Panc1 (cell line): ENCODE data around the gene SYCE3. TPM values are rescaled to one million over a fixed set of nuclear protein-coding genes. Genes with fewer than 3 reads are reported as not detected.

Source experiments
- ATAC-seq: fragments of 200-7000 bp; cut with Tn5 transposase; 2 replicates; pipeline ENCODE4 v1.9.1; 2020; ENCODE audit warnings: mild to moderate bottlenecking, moderate library complexity
- BruUV-seq: library from RNA; stranded (reverse); fragments of 400-500 nt; replicated peaks from 2 replicates; lab custom pipeline; 2021; lab: Mats Ljungman, UMichigan
- CTCF ChIA-PET: fragments of 300-600 bp; sonication (Branson Sonifier 250); formaldehyde crosslinking; loops from one replicate; lab custom pipeline; 2022; ENCODE audit warnings: antibody characterized with exemption; lab: Charles Lee
- POLR2A ChIA-PET: fragments of 300-600 bp; sonication (Branson Sonifier 250); formaldehyde crosslinking; loops from one replicate; lab custom pipeline; 2022; ENCODE audit warnings: antibody characterized with exemption; lab: Charles Lee
- DNase-seq: peaks from one replicate; pipeline ENCODE4 v3.0.0-alpha.2; 2010; ENCODE audit warnings: low read depth, low spot score
- H3K27ac ChIP-seq: 2 replicates; pipeline ENCODE4 v1.5.1; 2011; ENCODE audit warnings: mild to moderate bottlenecking, low read length, inconsistent platforms
- H3K27me3 ChIP-seq: fragments of 200-500 bp; sonication (Bioruptor generic); 2 replicates; pipeline ENCODE4 v1.6.0; 2014; ENCODE audit warnings: low read length, inconsistent platforms; ENCODE audit not compliant: control insufficient read depth, insufficient read depth
- H3K36me3 ChIP-seq: fragments of 200-500 bp; sonication (Bioruptor generic); 2 replicates; pipeline ENCODE4 v1.5.1; 2014; ENCODE audit warnings: inconsistent platforms, mild to moderate bottlenecking, low read length, moderate library complexity; ENCODE audit not compliant: control insufficient read depth, insufficient read depth
- H3K4me1 ChIP-seq: 2 replicates; pipeline ENCODE4 v1.5.1; 2011; ENCODE audit warnings: inconsistent platforms, mild to moderate bottlenecking, low read length, moderate library complexity; ENCODE audit not compliant: control insufficient read depth, insufficient read depth
- H3K4me3 ChIP-seq, 2 experiments: 2 replicates each; pipeline ENCODE4 v1.5.1; 2011 to 2012; ENCODE audit warnings: low read depth in 2 of 2, low read length in 2 of 2, mild to moderate bottlenecking in 2 of 2, inconsistent platforms in 1 of 2, moderate library complexity in 1 of 2
- H3K9me3 ChIP-seq: fragments of 200-500 bp; sonication (Bioruptor generic); 2 replicates; pipeline ENCODE4 v1.5.1; 2014; ENCODE audit warnings: low read depth, mild to moderate bottlenecking, inconsistent platforms, low read length, moderate library complexity; ENCODE audit not compliant: control insufficient read depth, insufficient read depth
- POLR2AphosphoS5 ChIP-seq: IDR thresholded peaks from 2 replicates; pipeline ENCODE4 v1.6.1; 2012; ENCODE audit warnings: mild to moderate bottlenecking, low read depth, low read length, moderate library complexity
- SIN3A ChIP-seq: IDR thresholded peaks from 2 replicates; pipeline ENCODE4 v1.6.1; 2012; ENCODE audit warnings: low read depth, mild to moderate bottlenecking, low read length, moderate library complexity, borderline replicate concordance; ENCODE audit not compliant: insufficient read depth
- TCF7L2 ChIP-seq: IDR thresholded peaks from 2 replicates; pipeline ENCODE4 v1.6.1; 2011; ENCODE audit warnings: mild to moderate bottlenecking, low read depth, low read length, inconsistent platforms
- in situ Hi-C: cut with HindIII; loops from 2 replicates; pipeline ENCODE4 v1.10.0; 2016; ENCODE audit warnings: low sequenced_read_pairs, low pct_unique_long_range_greater_than_20kb
- intact Hi-C: fragments of 100-400 bp; cut with micrococcal nuclease; formaldehyde crosslinking; loops from one replicate; pipeline ENCODE4 v1.10.0; 2022; ENCODE audit not compliant: unreplicated experiment
- total RNA-seq: library from RNA; stranded (reverse); gene quantifications from one replicate; pipeline ENCODE4 v1.2.1, GENCODE V29; 2021; ENCODE audit not compliant: unreplicated experiment
- TF ChIP-seq, protein P1 (sequence below), 2 experiments: IDR thresholded peaks; 2 replicates each; pipeline ENCODE4 v1.6.1; 2011 to 2012; ENCODE audit warnings: low read depth in 2 of 2, control low read depth in 1 of 2, low read length in 1 of 2, mild to moderate bottlenecking in 1 of 2, moderate library complexity in 1 of 2; ENCODE audit not compliant: insufficient read depth in 1 of 2
- TF ChIP-seq, protein P2 (sequence below): fragments of 450-650 bp; IDR thresholded peaks from 2 replicates; pipeline ENCODE4 v1.5.1; 2017; ENCODE audit warnings: mild to moderate bottlenecking

The SYCE3 gene
- total RNA-seq, 1 experiment from 2014 or later: not detected

DNA sequence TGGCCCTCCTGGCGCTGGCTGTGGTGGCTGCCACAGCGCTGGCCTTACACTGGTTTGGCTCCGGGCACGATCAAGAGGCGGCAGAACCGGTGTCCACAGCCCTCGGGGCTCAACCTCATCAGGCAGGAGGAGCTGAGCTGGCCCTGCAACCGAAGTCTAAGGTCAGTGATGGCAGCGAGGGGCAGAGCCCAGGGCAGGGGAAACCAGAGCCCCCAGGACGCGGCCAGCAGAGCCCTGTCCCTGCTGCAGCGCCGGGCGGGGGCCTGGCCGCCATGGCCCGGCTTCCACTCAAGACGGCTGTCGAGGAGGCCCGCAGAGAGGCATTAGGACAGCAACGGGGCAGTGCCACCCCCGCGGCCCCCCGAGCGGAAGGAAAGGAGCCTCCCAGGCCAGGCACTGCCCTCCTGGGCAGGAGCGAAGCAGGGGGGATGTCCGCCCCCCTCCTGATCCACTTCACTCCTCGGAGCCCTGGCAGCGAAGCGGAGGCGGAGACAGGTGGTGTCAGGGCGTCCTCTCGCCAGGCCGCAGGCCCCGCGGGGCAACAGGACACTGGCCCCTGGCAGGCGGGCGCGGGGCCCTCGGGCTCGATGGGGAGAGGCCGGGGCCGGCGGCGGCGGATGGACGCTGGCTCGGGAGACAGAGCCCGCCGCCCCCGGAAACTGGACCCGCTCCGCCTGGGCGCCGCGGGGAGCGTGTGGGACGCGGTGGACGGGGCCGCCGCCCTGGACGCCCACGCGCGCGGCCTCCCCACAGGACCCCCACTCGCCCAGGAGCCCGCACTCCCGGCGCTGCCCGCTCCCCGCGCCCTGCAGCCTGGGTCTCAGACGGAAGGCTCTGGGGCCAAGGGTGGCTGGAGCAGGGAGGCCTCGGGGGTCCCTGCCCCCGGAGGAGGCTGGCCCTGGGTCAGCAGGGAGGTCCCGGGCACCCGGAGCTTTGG lies 16.1 kb downstream of the SYCE3 start:
- Histone ChIP-seq H3K4me3 (no peak overlapping the region), H3K27me3 (no peaks in the 10 kb centered on the region)
- intact Hi-C loops: no loop called here

DNA sequence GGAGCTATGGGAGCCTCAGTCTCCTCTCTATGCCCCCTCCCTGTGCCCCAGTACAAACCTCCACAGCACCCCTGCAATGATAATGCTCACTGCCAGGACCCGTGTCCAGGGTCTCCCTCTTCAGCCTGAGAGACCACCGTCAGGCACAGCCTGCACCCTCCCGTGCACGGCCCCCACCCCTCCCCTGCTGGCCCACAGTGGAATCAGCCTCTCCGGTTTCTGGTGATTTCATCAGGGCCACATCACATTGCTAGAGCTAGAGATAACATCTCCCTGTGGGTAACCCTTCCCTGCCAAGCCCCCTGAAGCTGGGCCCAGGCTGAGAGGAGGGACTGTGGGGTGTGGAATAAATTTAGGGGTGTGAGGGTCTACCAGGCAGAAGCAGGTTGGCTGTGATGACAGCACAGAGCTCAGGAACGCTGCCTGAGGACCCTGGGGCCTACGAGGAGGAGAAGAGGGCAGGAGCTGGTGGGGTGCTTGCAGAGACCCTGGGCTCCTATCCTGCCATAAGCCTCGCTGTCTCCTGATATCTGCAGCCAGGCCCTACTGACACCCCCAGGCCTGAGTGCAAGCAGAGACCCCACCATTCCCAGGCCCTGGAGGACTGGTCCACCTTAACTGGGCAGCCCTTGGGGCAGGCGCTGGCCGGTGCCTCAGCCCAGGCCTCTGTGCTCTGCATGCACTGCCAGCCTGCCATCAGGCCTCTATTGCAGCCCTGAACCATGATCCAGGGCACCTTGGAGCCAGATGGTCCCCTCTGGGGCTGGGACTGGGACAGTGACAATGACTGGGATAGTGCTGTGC lies 17.0 kb downstream of the SYCE3 start, which contains the start of gene KLHDC7B:
TSS of gene KLHDC7B (plus strand) at position 378 of the 804 bp plus-strand sequence. CDS start at position 723, 345 bp downstream.
- Histone ChIP-seq H3K9me3 (no peaks in the 10 kb centered on the region), H3K27me3 (no peaks in the 10 kb centered on the region), H3K4me1 (peaks cover 14% of the 10 kb centered on the region), H3K27ac (peak within 1 kb of the TSS; percentile 68; the same call in 1 of the 2 replicates), H3K4me3 (no peak within 1 kb of the TSS), H3K36me3 (no peaks in the 10 kb centered on the region)
- BruUV-seq: no TSS peak
- ATAC-seq: 0 out of 2 replicates have a peak, but pooled peaks have one; percentile 31
- CTCF ChIA-PET: no interaction called here
- TF ChIP-seq, protein P1, sequence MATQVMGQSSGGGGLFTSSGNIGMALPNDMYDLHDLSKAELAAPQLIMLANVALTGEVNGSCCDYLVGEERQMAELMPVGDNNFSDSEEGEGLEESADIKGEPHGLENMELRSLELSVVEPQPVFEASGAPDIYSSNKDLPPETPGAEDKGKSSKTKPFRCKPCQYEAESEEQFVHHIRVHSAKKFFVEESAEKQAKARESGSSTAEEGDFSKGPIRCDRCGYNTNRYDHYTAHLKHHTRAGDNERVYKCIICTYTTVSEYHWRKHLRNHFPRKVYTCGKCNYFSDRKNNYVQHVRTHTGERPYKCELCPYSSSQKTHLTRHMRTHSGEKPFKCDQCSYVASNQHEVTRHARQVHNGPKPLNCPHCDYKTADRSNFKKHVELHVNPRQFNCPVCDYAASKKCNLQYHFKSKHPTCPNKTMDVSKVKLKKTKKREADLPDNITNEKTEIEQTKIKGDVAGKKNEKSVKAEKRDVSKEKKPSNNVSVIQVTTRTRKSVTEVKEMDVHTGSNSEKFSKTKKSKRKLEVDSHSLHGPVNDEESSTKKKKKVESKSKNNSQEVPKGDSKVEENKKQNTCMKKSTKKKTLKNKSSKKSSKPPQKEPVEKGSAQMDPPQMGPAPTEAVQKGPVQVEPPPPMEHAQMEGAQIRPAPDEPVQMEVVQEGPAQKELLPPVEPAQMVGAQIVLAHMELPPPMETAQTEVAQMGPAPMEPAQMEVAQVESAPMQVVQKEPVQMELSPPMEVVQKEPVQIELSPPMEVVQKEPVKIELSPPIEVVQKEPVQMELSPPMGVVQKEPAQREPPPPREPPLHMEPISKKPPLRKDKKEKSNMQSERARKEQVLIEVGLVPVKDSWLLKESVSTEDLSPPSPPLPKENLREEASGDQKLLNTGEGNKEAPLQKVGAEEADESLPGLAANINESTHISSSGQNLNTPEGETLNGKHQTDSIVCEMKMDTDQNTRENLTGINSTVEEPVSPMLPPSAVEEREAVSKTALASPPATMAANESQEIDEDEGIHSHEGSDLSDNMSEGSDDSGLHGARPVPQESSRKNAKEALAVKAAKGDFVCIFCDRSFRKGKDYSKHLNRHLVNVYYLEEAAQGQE (IDR thresholded peaks at IDR 0.05; ENCODE audit: insufficient read depth in 1 of 2, low read depth in 2 of 2, low read length in 1 of 2): no peak
- TF ChIP-seq TCF7L2 (no peak), SIN3A (no peak), POLR2AphosphoS5 (no peak)
- TF ChIP-seq, protein P2, sequence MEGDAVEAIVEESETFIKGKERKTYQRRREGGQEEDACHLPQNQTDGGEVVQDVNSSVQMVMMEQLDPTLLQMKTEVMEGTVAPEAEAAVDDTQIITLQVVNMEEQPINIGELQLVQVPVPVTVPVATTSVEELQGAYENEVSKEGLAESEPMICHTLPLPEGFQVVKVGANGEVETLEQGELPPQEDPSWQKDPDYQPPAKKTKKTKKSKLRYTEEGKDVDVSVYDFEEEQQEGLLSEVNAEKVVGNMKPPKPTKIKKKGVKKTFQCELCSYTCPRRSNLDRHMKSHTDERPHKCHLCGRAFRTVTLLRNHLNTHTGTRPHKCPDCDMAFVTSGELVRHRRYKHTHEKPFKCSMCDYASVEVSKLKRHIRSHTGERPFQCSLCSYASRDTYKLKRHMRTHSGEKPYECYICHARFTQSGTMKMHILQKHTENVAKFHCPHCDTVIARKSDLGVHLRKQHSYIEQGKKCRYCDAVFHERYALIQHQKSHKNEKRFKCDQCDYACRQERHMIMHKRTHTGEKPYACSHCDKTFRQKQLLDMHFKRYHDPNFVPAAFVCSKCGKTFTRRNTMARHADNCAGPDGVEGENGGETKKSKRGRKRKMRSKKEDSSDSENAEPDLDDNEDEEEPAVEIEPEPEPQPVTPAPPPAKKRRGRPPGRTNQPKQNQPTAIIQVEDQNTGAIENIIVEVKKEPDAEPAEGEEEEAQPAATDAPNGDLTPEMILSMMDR: no peak
- no peak for DNase-seq
- POLR2A ChIA-PET: interaction anchor here (0.6 kb wide), 1 partner anchor 12 kb away, joined by 5 read pairs; no protein-coding TSS in a partner anchor
- in situ Hi-C loops: no loop called here
- intact Hi-C loops: no loop called here

More for the DNA sequence above, 16.1 kb downstream of the SYCE3 start:
- no TSS peak for BruUV-seq
- CTCF ChIA-PET: no interaction called here
- H3K4me1 ChIP-seq: peaks cover 14% of the 10 kb centered on the region
- ATAC-seq: no peak
- H3K9me3 ChIP-seq: no peaks in the 10 kb centered on the region
- no peaks in the 10 kb centered on the region for H3K36me3 ChIP-seq
- TF ChIP-seq SIN3A (no peak), POLR2AphosphoS5 (no peak), TCF7L2 (no peak)
- TF ChIP-seq, protein P1 (IDR thresholded peaks at IDR 0.05; ENCODE audit: insufficient read depth in 1 of 2, low read depth in 2 of 2, low read length in 1 of 2): no peak
- TF ChIP-seq, protein P2: no peak
- peak overlapping the region; percentile 68; the same call in 1 of the 2 replicates for H3K27ac ChIP-seq
- POLR2A ChIA-PET: no interaction called here
- no peak for DNase-seq
- in situ Hi-C loops: no loop called here
